KOPT-K1 (cell line): ENCODE results near the gene KSR1.
"Not testable (repeated sequence)": the region's sequence is repeated elsewhere in the genome, so short reads cannot be mapped to it uniquely, and the experiment has no call there.

Source experiments
- H3K27ac ChIP-seq: fragments of 200-600 bp; sonication (generic); 2 replicates; pipeline ENCODE4 v1.5.1; 2016; ENCODE audit warnings: antibody characterized with exemption, mild to moderate bottlenecking, low read depth, low read length; ENCODE audit not compliant: poor library complexity, severe bottlenecking
- H3K36me3 ChIP-seq: fragments of 200-600 bp; sonication (generic); 2 replicates; pipeline ENCODE4 v1.5.1; 2017; ENCODE audit warnings: antibody characterized with exemption, mild to moderate bottlenecking, low read length, moderate library complexity; ENCODE audit not compliant: insufficient read depth
- H3K9me3 ChIP-seq: fragments of 200-600 bp; sonication (generic); 2 replicates; pipeline ENCODE4 v1.5.1; 2017; ENCODE audit warnings: antibody characterized with exemption, low read length, mild to moderate bottlenecking; ENCODE audit not compliant: insufficient read depth, poor library complexity, severe bottlenecking

KSR1 gene

GRCh38 chr17:27649111-27649571 is 192.9 kb downstream of the KSR1 start:
- not testable (repeated sequence) for H3K27ac ChIP-seq, H3K9me3 ChIP-seq
- peaks cover 18% of the 10 kb centered on the region; the same call in 1 of the 2 replicates for H3K36me3 ChIP-seq

- Histone ChIP-seq H3K27ac (no peak overlapping the region), H3K9me3 (no peaks in the 10 kb centered on the region), H3K36me3 (peaks cover 18% of the 10 kb centered on the region; the same call in 1 of the 2 replicates)
Observed at GRCh38 chr17:27649929-27650328, 193.7 kb downstream of the KSR1 start.

- Histone ChIP-seq H3K9me3 (no peaks in the 10 kb centered on the region), H3K36me3 (peaks cover 18% of the 10 kb centered on the region; the same call in 1 of the 2 replicates), H3K27ac (no peak overlapping the region)
Observed at GRCh38 chr17:27650836-27651235, 194.6 kb downstream of the KSR1 start.

- no peak overlapping the region for H3K27ac ChIP-seq
- H3K9me3 ChIP-seq: no peaks in the 10 kb centered on the region
- H3K36me3 ChIP-seq: peaks cover 12% of the 10 kb centered on the region; the same call in 1 of the 2 replicates
Observed at GRCh38 chr17:27651411-27652345, 195.4 kb downstream of the KSR1 start.

- not testable (repeated sequence) for H3K27ac ChIP-seq, H3K36me3 ChIP-seq
Observed at GRCh38 chr17:27653449-27653971, 197.3 kb downstream of the KSR1 start.

GRCh38 chr17:27654136-27654535 is 197.9 kb downstream of the KSR1 start:
- no peaks in the 10 kb centered on the region for H3K9me3 ChIP-seq
- no peaks in the 10 kb centered on the region for H3K36me3 ChIP-seq
- no peak overlapping the region for H3K27ac ChIP-seq

More at GRCh38 chr17:27653449-27653971, 197.3 kb downstream of the KSR1 start:
- not testable (repeated sequence) for H3K9me3 ChIP-seq

- Histone ChIP-seq H3K36me3 (no peaks in the 10 kb centered on the region), H3K27ac (no peak overlapping the region), H3K9me3 (no peaks in the 10 kb centered on the region)
Observed at GRCh38 chr17:27654654-27655524, 198.6 kb downstream of the KSR1 start.

- not testable (repeated sequence) for H3K36me3 ChIP-seq, H3K9me3 ChIP-seq, H3K27ac ChIP-seq
Observed at GRCh38 chr17:27655525-27656111, 199.4 kb downstream of the KSR1 start.

GRCh38 chr17:27656620-27657019 is 200.4 kb downstream of the KSR1 start:
- H3K27ac ChIP-seq, H3K9me3 ChIP-seq, H3K36me3 ChIP-seq: not testable (repeated sequence)

GRCh38 chr17:27657620-27658019 is 201.4 kb downstream of the KSR1 start:
- H3K36me3 ChIP-seq: no peaks in the 10 kb centered on the region
- no peaks in the 10 kb centered on the region for H3K9me3 ChIP-seq
- no peak overlapping the region for H3K27ac ChIP-seq

- no peaks in the 10 kb centered on the region for H3K36me3 ChIP-seq
- no peaks in the 10 kb centered on the region for H3K9me3 ChIP-seq
- H3K27ac ChIP-seq: no peak overlapping the region
Observed at GRCh38 chr17:27659683-27660082, 203.4 kb downstream of the KSR1 start.

GRCh38 chr17:27660436-27660835 is 204.2 kb downstream of the KSR1 start:
- Histone ChIP-seq H3K36me3 (no peaks in the 10 kb centered on the region), H3K27ac (no peak overlapping the region), H3K9me3 (no peaks in the 10 kb centered on the region)

GRCh38 chr17:27663936-27664605 is 207.8 kb downstream of the KSR1 start:
- H3K36me3 ChIP-seq: no peaks in the 10 kb centered on the region
- H3K9me3 ChIP-seq: no peaks in the 10 kb centered on the region
- H3K27ac ChIP-seq: no peak overlapping the region

GRCh38 chr17:27664606-27664965 is 208.3 kb downstream of the KSR1 start:
- no peaks in the 10 kb centered on the region for H3K36me3 ChIP-seq
- no peak overlapping the region for H3K27ac ChIP-seq
- no peaks in the 10 kb centered on the region for H3K9me3 ChIP-seq
